HepG2 (cell line): ENCODE results near the gene CTNND1. TPM values are rescaled to one million over a fixed set of nuclear protein-coding genes. Genes with fewer than 3 reads are reported as not detected.

Experiments
- ARID5B ChIP-seq: IDR thresholded peaks from 2 replicates; pipeline ENCODE4 v1.4.0; 2020; ENCODE audit warnings: mild to moderate bottlenecking, missing genetic modification reagents
- CEBPG ChIP-seq: IDR thresholded peaks from 2 replicates; pipeline ENCODE4 v1.6.1; 2016
- DMTF1 ChIP-seq: sonication (generic); formaldehyde crosslinking; IDR thresholded peaks from 2 replicates; pipeline ENCODE4 v1.4.0; 2020; ENCODE audit warnings: mild to moderate bottlenecking, missing genetic modification reagents
- ETV5 ChIP-seq: IDR thresholded peaks from 2 replicates; pipeline ENCODE4 v1.6.1; 2018; ENCODE audit warnings: missing biosample characterization, missing genetic modification reagents, inconsistent platforms, borderline replicate concordance
- PPARG ChIP-seq: conservative IDR thresholded peaks from 2 replicates; pipeline ENCODE4 v1.6.1; 2016; ENCODE audit warnings: missing biosample characterization, missing genetic modification reagents
- RBM39 ChIP-seq: fragments of 200-400 bp; formaldehyde crosslinking; IDR thresholded peaks from one replicate; pipeline ENCODE4 v1.6.1; 2018; ENCODE audit warnings: antibody characterized with exemption, mild to moderate bottlenecking, low read depth, low read length; ENCODE audit not compliant: poor library complexity, severe bottlenecking
- REST ChIP-seq, 2 experiments: IDR thresholded peaks; 2 replicates each; pipeline ENCODE4 v1.6.1; 2011 to 2012; ENCODE audit warnings: low read length in 2 of 2, borderline replicate concordance in 1 of 2, low read depth in 1 of 2, mild to moderate bottlenecking in 1 of 2, moderate library complexity in 1 of 2
- SOX13 ChIP-seq, 3 experiments: fragments of 450-650 bp in 1 of 3; sonication (generic) in 1 of 3; formaldehyde crosslinking in 1 of 3; IDR thresholded peaks in 2 of 3; conservative IDR thresholded peaks in 1 of 3; 2 replicates each; pipeline versions ENCODE4 v1.5.0 to v1.6.1; 2016 to 2020; ENCODE audit warnings: antibody characterized with exemption in 1 of 3, mild to moderate bottlenecking in 1 of 3, missing compliant biosample characterization in 1 of 3, missing genetic modification reagents in 1 of 3, moderate library complexity in 1 of 3
- ZMYM4 ChIP-seq: sonication (generic); formaldehyde crosslinking; IDR thresholded peaks from 2 replicates; pipeline ENCODE4 v1.8.1; 2023; ENCODE audit warnings: mild to moderate bottlenecking, missing genetic modification reagents
- ZNF441 ChIP-seq: sonication (generic); formaldehyde crosslinking; IDR thresholded peaks from 2 replicates; pipeline ENCODE4 v1.7.0; 2021; ENCODE audit warnings: missing genetic modification reagents, borderline replicate concordance
- ZNF547 ChIP-seq: sonication (generic); formaldehyde crosslinking; IDR thresholded peaks from 2 replicates; pipeline ENCODE4 v1.5.1; 2020; ENCODE audit warnings: mild to moderate bottlenecking, missing genetic modification reagents
- polyA plus RNA-seq, 8 experiments: library from polyadenylated mRNA; depleted of rRNA in 3 of 8; stranded (reverse) in 7 of 8; unstranded in 1 of 8; fragments of >200 nt; fragmentation: Illumina TruSeq in 4 of 8; extraction: Trizol in 4 of 8; gene quantifications; 2 replicates each; pipeline versions ENCODE4 v1.2.1 to v1.2.3, GENCODE V29; 2011 to 2016; ENCODE audit warnings: low read depth in 4 of 8, missing spikeins in 1 of 8, mixed read lengths in 1 of 8; ENCODE audit not compliant: insufficient read depth in 1 of 8
- total RNA-seq, 5 experiments: library from RNA; depleted of rRNA; stranded (reverse); fragments of >200 nt; fragmentation: Illumina TruSeq; extraction: Trizol; gene quantifications; 2 replicates each; pipeline ENCODE4 v1.2.3, GENCODE V29; 2016; ENCODE audit warnings: low read depth in 1 of 5
- TF ChIP-seq, protein P1 (sequence below): IDR thresholded peaks from 2 replicates; pipeline ENCODE4 v1.6.1; 2012; ENCODE audit warnings: low read depth, low read length, improper control_type of control experiment
- TF ChIP-seq, protein P2 (sequence below): IDR thresholded peaks from 2 replicates; pipeline ENCODE4 v1.6.1; 2016
- TF ChIP-seq, protein P3 (sequence below): sonication (generic); formaldehyde crosslinking; IDR thresholded peaks from 2 replicates; pipeline ENCODE4 v1.5.0; 2020; ENCODE audit warnings: missing genetic modification reagents

CTNND1 gene
- total and polyA plus RNA-seq, 2 of the 13 experiments (the other 11 are each of a cell fraction or from before 2014, with no cell fraction given), result 117 to 128 TPM

DNA sequence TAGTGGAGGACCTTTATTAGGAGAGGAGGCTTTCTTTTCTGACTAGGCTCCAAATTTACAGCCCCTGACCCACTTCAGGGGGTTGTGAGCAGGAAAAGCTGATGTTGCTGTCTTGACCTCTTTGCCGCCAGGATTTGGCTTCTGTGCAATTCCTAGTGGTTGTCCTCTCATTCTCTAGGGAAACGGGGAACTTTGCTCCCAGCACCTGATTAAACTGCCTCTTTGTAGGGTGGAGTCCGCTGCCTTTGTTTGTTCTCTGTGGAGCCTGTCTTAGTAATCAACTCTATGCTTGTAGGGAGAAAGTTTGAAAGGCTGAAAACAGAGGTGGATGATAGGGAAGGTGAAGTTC is 16.3 kb downstream of the CTNND1 start (continued):
- TF ChIP-seq, protein P1, sequence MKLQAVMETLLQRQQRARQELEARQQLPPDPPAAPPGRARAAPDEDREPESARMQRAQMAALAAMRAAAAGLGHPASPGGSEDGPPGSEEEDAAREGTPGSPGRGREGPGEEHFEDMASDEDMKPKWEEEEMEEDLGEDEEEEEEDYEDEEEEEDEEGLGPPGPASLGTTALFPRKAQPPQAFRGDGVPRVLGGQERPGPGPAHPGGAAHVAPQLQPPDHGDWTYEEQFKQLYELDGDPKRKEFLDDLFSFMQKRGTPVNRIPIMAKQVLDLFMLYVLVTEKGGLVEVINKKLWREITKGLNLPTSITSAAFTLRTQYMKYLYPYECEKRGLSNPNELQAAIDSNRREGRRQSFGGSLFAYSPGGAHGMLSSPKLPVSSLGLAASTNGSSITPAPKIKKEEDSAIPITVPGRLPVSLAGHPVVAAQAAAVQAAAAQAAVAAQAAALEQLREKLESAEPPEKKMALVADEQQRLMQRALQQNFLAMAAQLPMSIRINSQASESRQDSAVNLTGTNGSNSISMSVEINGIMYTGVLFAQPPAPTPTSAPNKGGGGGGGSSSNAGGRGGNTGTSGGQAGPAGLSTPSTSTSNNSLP, result peak; percentile 22; the same call in 1 of the 2 replicates
- TF ChIP-seq ZNF547 (CRISPR knock-in tag) (no peak), ETV5 (peak; percentile 40; the same call in 1 of the 2 replicates), RBM39 (no peak), DMTF1 (no peak), ZMYM4 (CRISPR knock-in tag) (peak; percentile 10), ZNF441 (CRISPR knock-in tag) (peak; percentile 33; the same call in 1 of the 2 replicates), ARID5B (peak; percentile 82), SOX13 (IDR thresholded peaks at IDR 0.05) (peak; percentile 24; the same call in 1 of the 2 replicates), SOX13 (CRISPR knock-in tag; conservative IDR thresholded peaks at IDR 0.05 in 1 of 2, IDR thresholded peaks at IDR 0.05 in 1 of 2) (peak in 1 of 2 experiments; percentile 84; a peak in 2 of 4 replicates), REST (IDR thresholded peaks at IDR 0.05; ENCODE audit: borderline replicate concordance in 1 of 2, low read depth in 1 of 2, low read length in 2 of 2) (peak in 1 of 2 experiments; percentile 58; a peak in 1 of 4 replicates), CEBPG (CRISPR knock-in tag) (peak; percentile 42; the same call in 1 of the 2 replicates), PPARG (0 out of 2 replicates have a peak, but pooled peaks have one; percentile 21)
- TF ChIP-seq, protein P2, sequence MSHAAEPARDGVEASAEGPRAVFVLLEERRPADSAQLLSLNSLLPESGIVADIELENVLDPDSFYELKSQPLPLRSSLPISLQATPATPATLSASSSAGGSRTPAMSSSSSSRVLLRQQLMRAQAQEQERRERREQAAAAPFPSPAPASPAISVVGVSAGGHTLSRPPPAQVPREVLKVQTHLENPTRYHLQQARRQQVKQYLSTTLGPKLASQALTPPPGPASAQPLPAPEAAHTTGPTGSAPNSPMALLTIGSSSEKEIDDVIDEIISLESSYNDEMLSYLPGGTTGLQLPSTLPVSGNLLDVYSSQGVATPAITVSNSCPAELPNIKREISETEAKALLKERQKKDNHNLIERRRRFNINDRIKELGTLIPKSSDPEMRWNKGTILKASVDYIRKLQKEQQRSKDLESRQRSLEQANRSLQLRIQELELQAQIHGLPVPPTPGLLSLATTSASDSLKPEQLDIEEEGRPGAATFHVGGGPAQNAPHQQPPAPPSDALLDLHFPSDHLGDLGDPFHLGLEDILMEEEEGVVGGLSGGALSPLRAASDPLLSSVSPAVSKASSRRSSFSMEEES (CRISPR knock-in tag), result 0 out of 2 replicates have a peak, but pooled peaks have one; percentile 62
- TF ChIP-seq, protein P3, sequence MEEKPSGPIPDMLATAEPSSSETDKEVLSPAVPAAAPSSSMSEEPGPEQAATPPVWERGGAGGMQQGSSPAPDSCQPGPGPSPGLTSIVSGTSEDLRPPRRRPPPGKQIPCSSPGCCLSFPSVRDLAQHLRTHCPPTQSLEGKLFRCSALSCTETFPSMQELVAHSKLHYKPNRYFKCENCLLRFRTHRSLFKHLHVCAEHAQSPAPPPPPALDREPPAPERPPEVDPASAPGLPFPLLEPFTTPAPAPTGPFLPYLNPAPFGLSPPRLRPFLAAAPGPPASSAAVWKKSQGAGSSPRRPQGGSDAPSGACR (CRISPR knock-in tag), result 0 out of 2 replicates have a peak, but pooled peaks have one; percentile 7
